Measurements from ENCODE around the gene RASA3.
"Not testable (repeated sequence)": the region's sequence is repeated elsewhere in the genome, so short reads cannot be mapped to it uniquely, and the experiment has no call there.

The RASA3 gene

GRCh38 chr13:114162533-114162922, 30.1 kb upstream of the RASA3 start:
- no peak for DNase-seq (ENCODE audit: low read depth)
- H3K4me3 ChIP-seq (ENCODE audit: low read depth, low read length) = no peak overlapping the region
- TF ChIP-seq, protein P1, sequence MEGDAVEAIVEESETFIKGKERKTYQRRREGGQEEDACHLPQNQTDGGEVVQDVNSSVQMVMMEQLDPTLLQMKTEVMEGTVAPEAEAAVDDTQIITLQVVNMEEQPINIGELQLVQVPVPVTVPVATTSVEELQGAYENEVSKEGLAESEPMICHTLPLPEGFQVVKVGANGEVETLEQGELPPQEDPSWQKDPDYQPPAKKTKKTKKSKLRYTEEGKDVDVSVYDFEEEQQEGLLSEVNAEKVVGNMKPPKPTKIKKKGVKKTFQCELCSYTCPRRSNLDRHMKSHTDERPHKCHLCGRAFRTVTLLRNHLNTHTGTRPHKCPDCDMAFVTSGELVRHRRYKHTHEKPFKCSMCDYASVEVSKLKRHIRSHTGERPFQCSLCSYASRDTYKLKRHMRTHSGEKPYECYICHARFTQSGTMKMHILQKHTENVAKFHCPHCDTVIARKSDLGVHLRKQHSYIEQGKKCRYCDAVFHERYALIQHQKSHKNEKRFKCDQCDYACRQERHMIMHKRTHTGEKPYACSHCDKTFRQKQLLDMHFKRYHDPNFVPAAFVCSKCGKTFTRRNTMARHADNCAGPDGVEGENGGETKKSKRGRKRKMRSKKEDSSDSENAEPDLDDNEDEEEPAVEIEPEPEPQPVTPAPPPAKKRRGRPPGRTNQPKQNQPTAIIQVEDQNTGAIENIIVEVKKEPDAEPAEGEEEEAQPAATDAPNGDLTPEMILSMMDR (IDR thresholded peaks at IDR 0.05; ENCODE audit: low read depth, low read length, missing control alignments) = no peak

GRCh38 chr13:114161644-114162532, 29.5 kb upstream of the RASA3 start:
- TF ChIP-seq, protein P1 (IDR thresholded peaks at IDR 0.05; ENCODE audit: low read depth, low read length, missing control alignments) = no peak
- H3K4me3 ChIP-seq (ENCODE audit: low read depth, low read length) = no peak overlapping the region
- DNase-seq (ENCODE audit: low read depth) = no peak

DNA sequence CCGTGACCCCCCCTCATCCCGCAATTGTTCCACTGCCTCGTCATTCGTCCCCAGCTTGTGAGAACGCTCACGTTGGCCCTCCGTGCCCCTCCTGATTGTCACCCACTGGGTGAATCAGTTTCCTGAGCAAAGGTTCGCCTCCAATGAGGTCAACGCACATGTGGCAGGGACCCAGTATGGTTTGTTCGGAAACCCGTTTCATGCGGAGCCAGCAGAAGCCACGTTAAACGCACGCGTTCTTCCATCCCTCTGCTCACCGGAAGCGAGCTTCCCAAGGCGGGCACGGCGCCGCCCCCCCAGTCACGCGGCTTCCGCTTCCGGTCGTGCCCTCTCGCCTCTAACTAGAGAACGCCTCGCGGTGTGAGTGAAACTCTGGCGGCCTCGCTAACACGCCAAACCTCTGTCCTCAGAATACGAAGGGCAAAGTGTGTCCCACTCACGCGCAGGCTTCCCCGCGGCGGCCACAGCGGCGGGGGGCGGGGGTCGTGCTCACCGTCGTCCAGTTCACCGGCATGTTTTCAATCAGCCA, 28.7 kb upstream of the RASA3 start:
- TF ChIP-seq, protein P1 (IDR thresholded peaks at IDR 0.05; ENCODE audit: low read depth, low read length, missing control alignments) = no peak
- no peak overlapping the region for H3K4me3 ChIP-seq (ENCODE audit: low read depth, low read length)
- DNase-seq (ENCODE audit: low read depth) = no peak

GRCh38 chr13:114158869-114159666, 26.6 kb upstream of the RASA3 start:
- DNase-seq (ENCODE audit: low read depth); H3K4me3 ChIP-seq (ENCODE audit: low read depth, low read length): not testable (repeated sequence)

GRCh38 chr13:114157869-114158495, 25.6 kb upstream of the RASA3 start:
- H3K4me3 ChIP-seq (ENCODE audit: low read depth, low read length) = no peak overlapping the region
- TF ChIP-seq, protein P1 (IDR thresholded peaks at IDR 0.05; ENCODE audit: low read depth, low read length, missing control alignments) = no peak
- DNase-seq (ENCODE audit: low read depth) = no peak

DNA sequence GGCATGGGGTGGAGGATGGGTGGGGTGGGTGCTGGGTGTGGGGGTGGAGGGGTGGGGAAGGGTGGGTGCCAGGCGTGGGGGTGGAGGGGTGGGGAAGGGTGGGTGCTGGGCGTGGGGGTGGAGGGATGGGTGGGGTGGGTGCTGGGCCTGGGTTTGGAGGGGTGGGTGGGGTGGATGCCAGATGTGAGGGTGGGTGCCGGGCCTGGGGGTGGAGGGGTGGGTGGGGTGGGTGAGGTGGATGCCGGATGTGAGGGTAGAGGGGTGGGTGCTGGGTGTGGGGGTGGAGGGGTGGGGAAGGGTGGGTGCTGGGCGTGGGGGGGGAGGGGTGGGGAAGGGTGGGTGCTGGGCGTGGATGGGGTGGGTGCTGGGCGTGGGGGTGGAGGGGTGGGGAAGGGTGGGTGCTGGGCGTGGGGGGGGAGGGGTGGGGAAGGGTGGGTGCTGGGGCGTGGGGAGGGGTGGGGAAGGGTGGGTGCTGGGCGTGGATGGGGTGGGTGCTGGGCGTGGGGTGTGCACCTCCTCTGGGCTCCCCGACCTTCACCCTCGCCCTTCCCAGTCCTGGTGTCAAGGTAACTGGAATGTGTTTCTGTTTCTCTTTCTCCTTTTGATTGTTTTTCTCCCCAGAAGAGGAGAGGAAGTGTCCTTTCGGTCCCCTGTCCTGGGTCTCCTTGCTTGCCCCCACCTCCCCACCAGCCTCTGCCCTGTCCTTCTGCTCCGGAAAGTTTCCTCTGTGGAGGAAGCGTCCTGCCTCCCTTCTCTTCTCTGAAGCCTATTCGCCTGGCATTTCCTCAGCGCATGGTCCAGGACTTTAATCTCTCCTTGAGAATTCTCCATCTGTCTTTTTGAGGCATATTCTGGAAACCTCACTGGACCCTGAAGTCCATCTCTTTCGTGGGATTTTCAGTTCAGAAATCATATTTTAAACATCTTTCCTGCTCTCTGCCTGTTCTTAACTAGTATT, 23.8 kb upstream of the RASA3 start:
- TF ChIP-seq, protein P1 (IDR thresholded peaks at IDR 0.05; ENCODE audit: low read depth, low read length, missing control alignments) = no peak

More for the DNA sequence above, 23.8 kb upstream of the RASA3 start:
- no peak overlapping the region for H3K4me3 ChIP-seq (ENCODE audit: low read depth, low read length)
- DNase-seq (ENCODE audit: low read depth) = no peak
